ENCODE measurements around the gene XRCC3.

- TF ChIP-seq CTCF (tag by site-specific recombination; IDR thresholded peaks at IDR 0.05), result no peak
- no peak for TF ChIP-seq OVOL3 (tag by site-specific recombination; IDR thresholded peaks at IDR 0.05)
- no peak for TF ChIP-seq KLF8 (tag by site-specific recombination; IDR thresholded peaks at IDR 0.05)
- no peak for TF ChIP-seq WT1 (tag by site-specific recombination; IDR thresholded peaks at IDR 0.05)
- no peak for TF ChIP-seq PRDM10 (tag by site-specific recombination; IDR thresholded peaks at IDR 0.05)
- TF ChIP-seq ZBTB8A (tag by site-specific recombination; IDR thresholded peaks at IDR 0.05), result no peak
- TF ChIP-seq ZNF274 (IDR thresholded peaks at IDR 0.05; ENCODE audit: low read length), result no peak
- TF ChIP-seq ZNF274 (tag by site-specific recombination; IDR thresholded peaks at IDR 0.05; ENCODE audit: borderline replicate concordance), result no peak
- TF ChIP-seq ZBTB20 (tag by site-specific recombination; IDR thresholded peaks at IDR 0.05), result no peak
- TF ChIP-seq SP2 (tag by site-specific recombination; IDR thresholded peaks at IDR 0.05), result no peak
- TF ChIP-seq ZSCAN30 (tag by site-specific recombination; IDR thresholded peaks at IDR 0.05), result no peak
- no peak for TF ChIP-seq PRDM4 (tag by site-specific recombination; IDR thresholded peaks at IDR 0.05)
These were observed 18.0 kb downstream of the XRCC3 start for GRCh38 chr14:103697206-103697602.

All from HEK293 (cell line).